GM19240 (cell line): ENCODE results near the gene OLR1.

ENCODE experiments used
- DNase-seq: peaks from one replicate; pipeline ENCODE4 v3.0.0; 2011; ENCODE audit warnings: low spot score; ENCODE audit not compliant: insufficient read length

The OLR1 gene

DNA sequence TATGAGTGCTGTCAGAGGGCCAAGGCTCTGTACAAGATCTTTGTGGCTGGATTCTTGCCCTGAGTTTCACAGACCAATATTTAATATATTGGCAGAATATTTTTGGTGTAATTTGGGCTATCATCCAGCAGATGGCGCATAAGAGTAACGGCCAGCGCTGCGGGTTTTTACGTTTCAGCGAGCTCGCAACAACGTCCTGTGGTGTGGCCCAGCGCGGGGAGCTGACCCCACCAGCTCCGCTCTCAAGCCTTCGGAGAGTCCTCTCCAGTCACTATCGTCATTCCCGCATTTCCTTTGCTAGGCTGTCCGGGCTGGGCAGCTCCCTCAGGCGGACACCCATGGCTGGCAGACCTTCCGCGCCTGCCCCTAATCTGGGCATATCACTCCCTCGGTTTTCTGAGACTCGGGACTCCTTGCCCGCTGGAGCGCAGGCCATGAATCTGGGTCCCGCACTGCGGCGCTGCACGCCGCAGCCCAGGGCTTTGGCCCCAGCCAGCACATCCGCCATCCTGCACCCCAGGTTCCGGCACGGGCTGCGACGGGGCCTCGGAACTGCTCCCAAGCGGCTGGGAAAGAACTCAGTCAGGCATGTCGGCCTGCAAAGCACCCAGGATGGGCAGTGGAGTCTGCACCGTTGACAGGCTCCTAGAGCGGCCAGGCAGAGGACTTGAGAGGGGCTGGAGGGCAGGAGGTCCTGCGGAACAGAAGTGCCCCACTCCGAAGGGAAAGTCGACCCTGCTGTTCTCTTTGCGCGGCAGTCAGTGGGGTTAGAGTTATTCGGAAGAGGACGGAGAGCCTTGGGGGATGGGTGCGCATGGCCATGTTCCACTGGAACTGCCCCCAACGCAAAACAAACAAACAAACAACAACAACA lies 18.4 kb downstream of the OLR1 start:
- DNase-seq = peak; percentile 9

DNA sequence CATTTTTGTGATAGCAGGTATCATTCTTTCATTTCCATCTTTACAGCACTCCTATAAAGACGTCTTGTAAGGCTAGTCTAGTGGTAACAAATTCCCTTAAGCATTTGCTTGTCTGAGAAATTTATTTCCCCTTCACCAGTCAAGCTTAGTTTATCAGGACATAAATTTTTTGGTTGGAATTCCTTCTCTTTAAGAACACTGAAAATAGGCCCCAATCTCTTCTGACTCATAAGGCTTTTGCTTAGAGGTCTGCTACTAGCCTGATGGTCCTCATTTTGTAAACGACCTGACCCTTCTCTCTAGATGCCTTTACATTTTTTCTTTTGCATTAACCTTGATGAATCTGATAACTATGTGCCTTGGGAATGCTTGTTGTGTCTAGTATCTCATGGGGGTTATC lies 20.3 kb downstream of the OLR1 start:
- DNase-seq = no peak

DNA sequence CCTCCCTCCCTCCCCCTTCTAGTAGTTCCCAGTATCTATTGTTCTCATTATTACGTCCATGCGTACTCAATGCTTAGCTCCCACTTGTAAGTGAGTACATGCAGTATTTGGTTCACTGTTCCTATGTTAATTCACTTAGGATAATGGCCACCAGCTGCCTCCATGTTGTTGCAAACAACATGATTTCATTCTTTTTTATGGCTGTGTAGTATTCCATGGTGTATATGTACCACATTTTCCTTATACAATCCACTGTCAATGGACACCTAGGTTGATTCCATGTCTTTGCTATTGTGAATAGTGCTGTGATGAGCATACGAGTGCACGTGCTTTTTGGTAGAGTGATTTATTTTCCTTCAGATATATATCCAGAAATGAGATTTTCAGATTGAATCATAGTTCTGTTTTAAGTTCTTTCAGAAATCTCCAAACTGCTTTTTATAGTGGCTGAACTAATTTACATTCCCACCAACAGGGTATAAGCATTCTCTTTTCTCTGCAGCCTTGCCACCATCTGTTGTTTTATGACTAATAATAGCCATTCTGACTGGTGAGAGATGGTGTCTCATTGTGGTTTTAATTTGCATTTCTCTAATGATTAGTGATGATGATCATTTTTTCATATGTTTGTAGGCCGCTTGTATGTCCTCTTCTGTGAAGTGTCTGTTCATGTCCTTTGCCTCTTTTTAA lies 24.1 kb downstream of the OLR1 start:
- DNase-seq = no peak

DNA sequence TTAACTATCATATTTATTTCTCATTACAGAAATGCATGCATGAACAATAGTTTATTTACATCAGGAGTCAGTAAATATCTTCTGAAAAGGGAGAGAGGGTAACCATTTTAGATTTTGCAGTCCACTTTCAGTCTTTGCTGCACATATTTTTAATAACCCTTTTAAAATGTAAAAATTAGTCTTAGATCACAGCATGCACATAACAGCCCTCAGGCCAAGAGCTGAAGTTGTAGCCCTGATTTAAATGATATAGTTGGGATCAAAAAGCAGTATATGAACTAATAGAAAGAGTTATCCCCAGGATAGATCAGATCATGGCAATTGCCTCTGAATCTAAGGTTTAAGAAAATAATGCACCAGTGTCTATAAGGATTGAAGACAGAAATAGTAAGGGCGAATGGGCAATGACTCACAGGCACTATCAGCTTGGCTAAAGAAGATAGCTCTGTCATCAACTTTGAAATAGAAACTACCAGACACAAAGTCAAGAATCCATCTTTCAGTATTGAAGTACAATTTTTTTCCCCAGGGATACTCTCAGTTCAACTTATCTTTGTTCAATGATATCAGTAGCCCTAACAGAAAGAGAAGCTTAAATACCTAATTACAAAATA lies 28.8 kb downstream of the OLR1 start:
- no peak for DNase-seq

DNA sequence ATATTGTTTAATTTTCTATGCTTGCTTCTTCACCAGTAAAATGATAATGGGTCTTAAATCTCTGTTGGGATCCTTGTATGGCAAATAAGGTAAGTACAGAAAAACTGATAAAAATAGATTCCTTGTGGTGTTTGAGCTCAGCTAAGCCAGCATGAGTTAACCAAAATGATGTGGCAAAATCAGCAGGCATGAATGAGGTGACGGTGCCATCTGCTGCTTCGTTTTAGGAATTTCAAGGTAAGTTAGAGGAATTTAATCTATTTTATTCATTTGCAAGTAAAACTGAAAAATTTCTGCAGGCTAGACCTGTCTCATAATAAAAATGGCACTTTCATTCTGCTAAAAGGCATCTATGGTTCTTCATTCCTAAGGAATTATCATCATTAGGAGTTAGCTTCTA lies 31.9 kb downstream of the OLR1 start:
- DNase-seq = peak; percentile 11

DNA sequence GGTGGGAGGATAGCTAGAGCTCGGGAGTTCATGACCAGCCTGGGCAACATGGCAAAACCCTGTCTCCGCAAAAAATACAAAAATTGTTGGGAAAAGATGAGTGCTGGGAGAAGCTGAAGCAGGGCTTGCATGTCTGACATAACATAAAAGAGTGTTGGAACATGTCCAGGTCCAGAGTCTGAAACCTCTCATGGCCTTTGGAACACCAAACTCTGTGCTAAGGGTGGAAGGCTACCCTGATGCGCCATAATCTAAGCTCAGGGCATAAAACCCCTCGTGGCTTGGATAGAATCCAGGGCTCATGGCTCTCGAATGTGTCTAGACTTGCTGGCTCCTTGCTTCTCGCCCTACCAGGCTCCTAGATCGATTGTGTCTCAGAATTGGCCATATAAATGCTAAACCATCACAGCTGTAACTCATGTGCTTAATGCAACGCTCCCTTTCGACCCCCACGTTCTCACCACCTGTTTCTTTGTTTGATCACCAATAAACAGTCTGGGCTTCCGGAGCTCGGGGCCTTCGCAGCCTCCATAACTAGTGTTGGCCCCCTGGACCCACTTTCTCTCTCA lies 35.2 kb downstream of the OLR1 start:
- DNase-seq = no peak

DNA sequence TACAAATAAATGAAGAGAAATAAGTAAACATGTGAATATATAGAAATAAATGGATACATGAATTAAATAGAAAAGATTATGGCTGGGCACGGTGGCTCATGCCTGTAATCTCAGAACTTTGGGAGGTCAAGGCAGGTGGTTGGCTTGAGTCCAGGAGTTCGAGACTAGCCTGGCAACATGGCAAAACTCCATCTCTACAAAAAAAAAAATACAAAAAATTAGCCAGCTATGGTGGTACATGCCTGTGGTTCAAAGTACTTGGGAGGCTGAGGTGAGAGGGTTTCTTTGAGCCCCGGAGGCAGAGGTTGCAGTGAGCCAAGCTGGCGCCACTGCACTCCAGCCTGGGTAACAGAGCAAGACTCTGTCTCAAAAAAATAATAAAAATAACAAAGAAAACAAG lies 36.8 kb downstream of the OLR1 start:
- DNase-seq = no peak

DNA sequence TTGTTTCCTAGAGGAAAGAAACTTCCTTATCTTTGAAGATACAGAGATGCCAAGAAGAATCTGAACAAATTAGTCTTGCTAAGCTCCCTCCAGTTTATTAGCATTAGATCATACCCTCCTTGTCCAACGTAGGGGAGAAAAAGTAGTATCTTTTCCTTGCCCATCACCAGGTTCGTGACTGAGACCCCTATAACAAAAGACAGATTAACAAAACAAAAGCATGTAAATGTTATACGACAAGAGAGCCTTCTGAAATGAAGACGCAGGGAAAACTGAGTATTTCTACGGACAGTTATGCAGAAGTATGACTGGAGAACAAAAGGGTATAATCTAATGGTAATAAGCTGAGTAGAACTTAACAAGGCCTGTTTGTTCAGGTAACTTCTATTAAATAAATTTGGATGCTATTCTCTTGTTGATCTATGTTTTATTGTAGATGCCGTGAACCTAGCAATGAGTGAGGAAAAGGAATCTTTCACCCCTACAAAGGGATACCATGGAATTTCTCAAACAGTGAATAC lies 39.0 kb downstream of the OLR1 start:
- DNase-seq = no peak

DNA sequence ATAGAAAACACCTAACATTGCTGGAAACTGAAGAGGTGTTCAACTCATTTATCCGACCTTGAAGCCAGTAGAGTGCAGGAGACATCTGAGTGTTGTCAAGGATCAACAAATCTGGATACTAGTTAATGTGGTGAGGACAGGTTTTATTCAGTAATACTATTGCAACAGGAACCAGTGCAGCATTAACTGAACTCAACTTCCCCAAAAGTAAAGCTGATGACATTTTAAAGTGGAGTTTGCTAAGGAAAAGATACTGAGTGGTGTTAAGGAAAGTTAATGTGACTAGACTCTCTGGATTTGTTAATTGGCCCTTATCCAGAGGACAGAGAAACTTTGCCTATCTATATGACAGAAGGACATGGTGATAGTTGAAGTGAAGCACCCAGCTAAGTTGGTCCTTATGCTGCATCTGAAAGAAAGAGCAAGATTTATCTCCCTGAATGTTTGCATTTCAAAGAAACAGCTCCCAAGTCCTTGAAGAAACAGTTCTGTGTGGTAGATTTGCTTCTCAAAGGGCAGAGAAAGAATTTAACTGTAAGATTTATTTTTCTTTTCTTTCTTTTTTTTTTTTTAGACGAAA lies 40.7 kb downstream of the OLR1 start:
- no peak for DNase-seq

DNA sequence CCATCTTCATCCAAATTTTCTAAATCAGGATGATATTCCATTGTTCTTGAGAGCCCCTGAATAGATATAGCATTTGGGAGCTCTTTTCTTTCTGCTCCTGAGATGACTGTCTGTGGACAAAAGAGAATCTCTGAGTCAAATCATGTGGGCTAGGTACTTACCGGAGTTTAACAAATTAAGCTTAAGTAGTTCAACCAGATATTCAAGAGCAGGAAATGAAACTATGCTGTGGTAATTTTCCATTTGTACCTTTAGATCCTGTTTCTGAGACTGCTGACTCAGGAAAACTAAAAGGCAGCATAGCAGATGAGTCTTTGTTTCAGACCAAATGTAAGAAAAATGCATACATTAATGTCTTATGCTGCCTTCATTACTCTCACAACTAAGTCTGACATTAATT lies 41.9 kb downstream of the OLR1 start, which contains the start of gene CLEC7A:
Gene CLEC7A (minus strand): TSS at position 158 of the 400 bp plus-strand sequence. CDS start 117 bp downstream, at position 41.
- DNase-seq = no peak

DNA sequence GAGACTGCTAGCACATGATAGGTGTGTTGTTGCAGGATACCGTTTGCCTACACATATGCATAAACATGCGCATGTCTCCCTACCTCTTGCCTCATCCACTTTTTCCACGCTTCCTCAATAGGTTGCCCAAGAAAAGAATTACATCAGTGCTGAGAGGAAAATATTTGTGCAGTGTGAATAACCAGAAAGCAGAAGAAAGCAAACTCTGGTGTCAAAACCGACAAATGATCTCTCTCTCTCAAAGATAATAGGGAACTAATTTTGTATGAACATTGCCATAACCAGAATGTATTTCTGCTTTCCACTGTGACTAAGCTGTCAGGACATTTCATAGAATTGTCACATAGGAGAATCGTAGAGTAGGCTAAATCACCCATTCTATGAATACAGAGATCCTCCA lies 43.2 kb downstream of the OLR1 start:
- DNase-seq = no peak

DNA sequence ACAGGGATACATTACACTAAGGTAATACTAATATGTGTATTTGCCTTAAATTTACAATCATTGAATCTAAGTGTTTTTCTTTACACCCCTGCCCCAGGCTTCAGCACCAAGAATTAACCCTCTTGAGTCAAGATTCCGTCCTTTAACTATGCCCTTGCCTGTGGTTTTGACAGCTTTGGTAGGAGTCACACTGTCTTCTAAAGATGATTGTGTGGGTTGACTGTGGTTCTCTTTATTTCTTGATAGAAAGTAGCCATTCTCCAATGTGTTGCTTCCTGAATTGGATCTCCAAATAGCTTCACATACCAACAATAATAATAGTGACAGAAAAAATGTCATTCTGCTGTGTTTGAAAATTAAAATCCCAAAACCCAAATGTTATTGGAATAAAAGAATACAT lies 45.5 kb downstream of the OLR1 start:
- DNase-seq = no peak

DNA sequence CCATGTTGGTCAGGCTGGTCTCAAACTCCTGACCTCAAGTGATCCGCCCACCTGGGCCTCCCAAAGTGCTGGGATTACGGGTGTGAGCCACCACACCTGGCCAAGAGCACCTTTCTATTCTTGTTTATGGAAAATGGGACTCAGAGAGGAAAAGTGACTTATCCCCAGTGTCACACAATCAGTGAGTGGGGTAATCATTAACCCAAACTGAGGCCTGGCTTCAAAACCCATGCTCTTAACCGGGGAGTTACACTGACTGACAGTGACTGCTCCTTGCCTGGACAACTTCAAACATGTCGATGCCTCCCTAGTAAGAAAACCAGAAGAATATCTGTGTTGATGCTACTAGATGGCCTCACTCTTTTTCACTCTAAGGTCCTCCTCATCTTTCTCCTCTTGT lies 49.2 kb downstream of the OLR1 start:
- DNase-seq = no peak

DNA sequence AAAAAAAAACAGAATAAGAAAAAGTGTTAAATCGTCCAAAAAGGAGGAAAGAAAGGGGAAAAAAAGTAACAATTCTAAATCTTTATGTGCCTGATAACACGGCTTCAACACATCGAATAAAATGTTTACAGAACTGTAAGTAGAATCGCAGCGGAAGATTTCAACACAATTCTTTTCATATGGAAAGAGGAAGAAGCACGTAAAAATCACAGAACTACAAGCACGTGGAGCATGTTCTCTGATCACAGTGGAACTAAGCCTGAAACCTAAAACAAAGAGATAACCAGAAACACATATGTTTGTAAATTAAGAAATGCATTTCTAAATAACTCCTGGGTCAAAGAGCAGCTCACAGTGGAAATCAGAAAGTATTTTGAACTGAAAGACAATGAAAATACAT lies 50.7 kb downstream of the OLR1 start:
- DNase-seq = no peak

DNA sequence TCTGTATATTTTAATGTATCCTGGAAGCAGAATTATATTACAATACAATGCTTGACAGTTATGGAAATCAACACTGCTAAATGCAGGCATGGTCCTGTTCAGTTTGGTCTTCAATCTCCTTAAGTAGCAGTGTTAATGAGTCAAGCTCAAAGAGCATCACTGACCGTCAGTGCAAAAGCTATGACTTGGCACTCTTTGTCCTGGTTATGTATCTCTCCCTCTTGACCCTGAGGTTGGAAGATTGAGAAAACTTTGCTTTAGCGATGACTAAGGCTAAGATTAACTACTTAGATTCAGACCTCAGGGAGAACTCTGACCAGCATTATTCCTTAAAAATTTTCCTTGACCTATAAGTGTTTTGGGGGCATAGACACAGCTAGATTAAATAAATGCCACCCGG lies 52.9 kb downstream of the OLR1 start:
- DNase-seq = no peak

DNA sequence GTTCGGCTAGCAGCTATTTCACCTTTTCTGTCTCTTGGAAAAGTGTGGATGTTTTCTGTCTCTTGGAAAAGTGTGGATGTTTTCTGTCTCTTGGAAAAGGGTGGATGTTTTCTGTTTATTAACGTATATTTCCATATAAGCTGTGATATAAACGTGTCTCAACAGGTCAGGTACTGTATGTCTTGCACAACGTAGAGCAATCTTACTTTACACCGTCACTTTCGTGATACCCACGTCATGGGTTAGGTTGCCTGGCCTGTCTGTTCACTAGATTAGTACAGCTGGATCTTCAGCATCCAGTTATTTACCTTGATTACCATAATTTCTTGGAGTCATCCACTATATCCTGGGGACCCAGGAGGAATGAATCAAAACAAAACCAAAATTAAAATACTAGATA lies 56.0 kb downstream of the OLR1 start:
- DNase-seq = no peak

DNA sequence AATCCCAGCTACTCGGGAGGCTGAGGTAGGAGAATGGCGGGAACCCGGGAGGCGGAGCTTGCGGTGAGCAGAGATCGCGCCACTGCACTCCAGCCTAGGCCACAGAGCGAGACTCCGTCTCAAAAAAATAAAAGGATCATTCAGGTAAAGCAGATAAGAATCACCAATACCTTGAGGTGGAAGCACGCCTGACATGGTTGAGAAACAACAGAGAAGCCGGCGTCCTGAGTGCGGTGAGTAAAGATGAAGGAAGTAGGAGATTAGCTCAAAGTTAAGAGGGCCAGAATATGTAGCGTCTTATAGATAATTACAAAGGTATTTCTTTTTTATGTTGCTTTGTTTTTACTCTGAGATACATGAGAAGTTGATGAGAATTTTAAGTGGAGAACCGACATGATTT lies 56.6 kb downstream of the OLR1 start:
- DNase-seq = no peak

DNA sequence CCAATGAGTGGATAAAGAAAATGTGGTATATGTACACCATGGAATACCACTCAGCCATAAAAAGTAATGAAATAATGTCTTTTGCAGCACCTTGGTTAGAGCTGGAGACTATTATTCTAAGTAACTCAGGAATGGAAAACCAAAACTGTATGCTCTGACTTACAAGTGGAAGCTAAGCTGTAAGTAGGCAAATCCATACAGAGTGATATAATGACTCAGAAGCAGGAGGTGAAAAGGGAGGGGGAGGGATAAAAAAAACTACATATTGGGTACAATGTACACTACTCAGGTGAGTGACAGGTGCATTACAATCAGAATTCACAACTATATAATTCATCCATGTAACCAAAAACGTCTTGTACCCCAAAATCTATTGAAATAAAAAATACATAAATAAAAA lies 58.0 kb downstream of the OLR1 start:
- DNase-seq = no peak

DNA sequence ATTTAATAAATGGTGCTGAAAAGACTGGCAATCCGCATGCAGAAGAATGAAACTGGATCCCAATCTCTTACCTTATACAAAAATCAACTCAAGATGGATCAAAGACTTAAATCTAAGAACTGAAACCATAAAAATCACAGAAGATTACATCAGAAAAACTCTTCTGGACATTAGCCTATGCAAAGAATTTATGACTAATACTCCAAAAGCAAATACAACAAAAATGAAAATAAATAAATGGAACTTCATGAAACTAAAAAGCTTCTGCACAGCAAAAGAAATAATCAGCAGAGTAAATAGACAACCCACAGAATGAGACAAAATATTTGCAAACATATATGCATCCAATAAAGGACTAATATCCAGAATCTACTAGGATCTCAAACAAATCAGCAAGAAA lies 58.9 kb downstream of the OLR1 start:
- DNase-seq = no peak

DNA sequence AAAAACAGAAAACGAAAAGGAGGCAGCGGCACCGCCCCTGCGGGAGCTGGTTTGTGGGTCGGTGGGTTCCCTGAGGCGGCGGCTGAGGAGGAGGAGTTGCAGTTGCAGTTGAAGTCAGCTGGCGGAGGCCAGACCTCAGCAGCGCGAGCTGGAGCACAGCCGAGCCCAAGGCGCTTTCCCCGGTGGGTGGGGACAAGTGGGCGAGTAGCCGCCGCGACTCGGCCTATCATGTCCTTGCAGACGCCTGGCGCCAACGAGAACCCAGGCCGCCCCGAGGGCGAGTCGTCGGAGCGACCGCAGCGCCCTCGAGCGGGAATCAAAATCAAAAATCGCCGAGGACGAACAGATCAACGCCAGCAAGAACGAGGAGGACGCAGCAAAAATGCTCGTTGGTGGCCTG lies 60.5 kb downstream of the OLR1 start:
- DNase-seq = no peak

DNA sequence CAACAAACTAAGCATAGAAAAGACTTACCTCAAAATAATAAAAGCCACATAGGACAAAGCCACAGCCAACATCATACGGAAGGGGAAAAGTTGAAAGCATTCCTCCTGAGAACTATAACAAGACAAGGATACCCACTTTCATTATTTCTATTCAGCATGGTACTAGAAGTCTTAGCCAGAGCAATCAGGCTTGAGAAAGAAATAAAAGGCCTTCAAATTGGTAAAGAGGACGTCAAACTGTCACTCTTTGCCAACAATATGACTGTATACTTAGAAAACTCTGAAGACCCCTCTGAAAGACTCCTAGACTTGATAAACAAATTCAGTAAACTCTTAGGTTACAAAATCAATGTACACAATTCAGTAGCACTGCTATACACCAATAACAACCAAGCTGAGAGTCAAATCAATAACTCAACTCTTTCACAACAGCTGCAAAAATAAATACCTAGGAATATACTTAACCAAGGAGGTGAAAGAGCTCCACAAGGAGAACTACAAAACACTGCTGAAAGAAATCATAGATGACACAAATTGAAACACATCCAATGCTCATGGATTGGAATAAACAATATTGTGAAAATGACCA lies 61.6 kb downstream of the OLR1 start:
- DNase-seq = no peak
